ENCODE data around the gene HTRA3. TPM values are rescaled to one million over a fixed set of nuclear protein-coding genes. Genes with fewer than 3 reads are reported as not detected.

Gene HTRA3
- total RNA-seq, 1 donor from 2014 or later, result 1.6 TPM

DNA sequence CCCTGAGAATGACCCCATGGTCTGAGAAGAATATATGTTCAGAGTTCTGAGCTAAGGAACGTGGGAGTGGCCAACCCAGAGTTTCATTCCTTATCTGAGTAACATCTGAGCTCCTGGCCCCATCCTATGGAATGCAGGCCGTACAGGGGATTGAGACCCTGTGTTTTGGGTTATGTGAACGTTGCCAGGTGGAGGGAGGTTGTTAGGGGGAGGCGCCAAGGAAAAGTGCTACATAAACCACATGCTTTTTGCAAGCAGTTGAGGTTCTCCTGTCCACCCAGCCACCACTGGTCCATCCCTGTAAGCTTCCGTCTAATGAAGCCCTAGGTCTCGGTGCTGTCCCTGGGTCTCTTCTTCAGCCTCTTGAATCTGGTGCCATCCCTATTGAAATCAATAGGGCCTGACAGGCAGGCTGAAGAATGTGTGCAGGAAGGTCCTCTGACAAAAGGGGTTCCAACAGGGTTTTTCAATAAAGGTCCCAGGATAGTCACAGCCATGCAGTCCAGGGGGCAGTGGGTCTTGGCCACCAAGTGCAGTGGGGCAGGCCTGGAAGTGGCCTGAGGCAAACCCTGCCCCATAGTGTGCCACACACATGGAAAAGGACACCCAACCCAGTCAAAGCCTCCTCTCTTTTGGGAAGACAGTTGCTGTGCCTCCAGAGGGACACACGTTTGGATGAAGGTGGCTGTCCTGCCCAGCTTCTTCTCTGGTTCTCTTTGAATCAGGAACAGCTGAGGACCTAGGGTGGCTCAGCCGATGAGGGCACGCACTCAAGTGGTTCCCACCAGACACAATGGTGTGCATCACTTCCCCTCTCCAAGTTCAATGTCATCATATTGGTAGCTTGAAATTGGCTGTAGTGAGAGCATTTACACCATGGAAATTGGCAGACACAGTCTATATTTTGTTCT is 53.5 kb downstream of the HTRA3 start:
- Mint-ChIP-seq H3K4me3 (no peak overlapping the region), H3K4me1 (peaks cover 1% of the 10 kb centered on the region), H3K36me3 (no peaks in the 10 kb centered on the region), H3K9me3 (peaks cover 23% of the 10 kb centered on the region), H3K27me3 (ENCODE audit: insufficient read depth, low read depth) (no peaks in the 10 kb centered on the region), H3K27ac (no peak overlapping the region)
- Histone ChIP-seq H3K27ac (no peak overlapping the region), H2AFZ (replicated peaks) (no peak overlapping the region), H3K4me1 (no peaks in the 10 kb centered on the region), H3K27me3 (no peaks in the 10 kb centered on the region), H3K9ac (no peak overlapping the region), H3K9me3 (ENCODE audit: low read depth) (no peaks in the 10 kb centered on the region), H4K20me1 (ENCODE audit: low read depth) (no peaks in the 10 kb centered on the region), H3F3A (ENCODE audit: low read depth) (no peaks in the 10 kb centered on the region), H3K4me2 (no peak overlapping the region), H3K4me3 (no peak overlapping the region), H3K79me2 (ENCODE audit: low read depth) (no peaks in the 10 kb centered on the region), H3K36me3 (no peaks in the 10 kb centered on the region)
- DNase-seq (ENCODE audit: low spot score), result no peak
- TF ChIP-seq EZH2 (IDR thresholded peaks at IDR 0.05), result no peak
- TF ChIP-seq EZH2phosphoT487 (IDR thresholded peaks at IDR 0.05), result no peak
- TF ChIP-seq, protein P1, sequence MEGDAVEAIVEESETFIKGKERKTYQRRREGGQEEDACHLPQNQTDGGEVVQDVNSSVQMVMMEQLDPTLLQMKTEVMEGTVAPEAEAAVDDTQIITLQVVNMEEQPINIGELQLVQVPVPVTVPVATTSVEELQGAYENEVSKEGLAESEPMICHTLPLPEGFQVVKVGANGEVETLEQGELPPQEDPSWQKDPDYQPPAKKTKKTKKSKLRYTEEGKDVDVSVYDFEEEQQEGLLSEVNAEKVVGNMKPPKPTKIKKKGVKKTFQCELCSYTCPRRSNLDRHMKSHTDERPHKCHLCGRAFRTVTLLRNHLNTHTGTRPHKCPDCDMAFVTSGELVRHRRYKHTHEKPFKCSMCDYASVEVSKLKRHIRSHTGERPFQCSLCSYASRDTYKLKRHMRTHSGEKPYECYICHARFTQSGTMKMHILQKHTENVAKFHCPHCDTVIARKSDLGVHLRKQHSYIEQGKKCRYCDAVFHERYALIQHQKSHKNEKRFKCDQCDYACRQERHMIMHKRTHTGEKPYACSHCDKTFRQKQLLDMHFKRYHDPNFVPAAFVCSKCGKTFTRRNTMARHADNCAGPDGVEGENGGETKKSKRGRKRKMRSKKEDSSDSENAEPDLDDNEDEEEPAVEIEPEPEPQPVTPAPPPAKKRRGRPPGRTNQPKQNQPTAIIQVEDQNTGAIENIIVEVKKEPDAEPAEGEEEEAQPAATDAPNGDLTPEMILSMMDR (IDR thresholded peaks at IDR 0.05), result no peak

DNA sequence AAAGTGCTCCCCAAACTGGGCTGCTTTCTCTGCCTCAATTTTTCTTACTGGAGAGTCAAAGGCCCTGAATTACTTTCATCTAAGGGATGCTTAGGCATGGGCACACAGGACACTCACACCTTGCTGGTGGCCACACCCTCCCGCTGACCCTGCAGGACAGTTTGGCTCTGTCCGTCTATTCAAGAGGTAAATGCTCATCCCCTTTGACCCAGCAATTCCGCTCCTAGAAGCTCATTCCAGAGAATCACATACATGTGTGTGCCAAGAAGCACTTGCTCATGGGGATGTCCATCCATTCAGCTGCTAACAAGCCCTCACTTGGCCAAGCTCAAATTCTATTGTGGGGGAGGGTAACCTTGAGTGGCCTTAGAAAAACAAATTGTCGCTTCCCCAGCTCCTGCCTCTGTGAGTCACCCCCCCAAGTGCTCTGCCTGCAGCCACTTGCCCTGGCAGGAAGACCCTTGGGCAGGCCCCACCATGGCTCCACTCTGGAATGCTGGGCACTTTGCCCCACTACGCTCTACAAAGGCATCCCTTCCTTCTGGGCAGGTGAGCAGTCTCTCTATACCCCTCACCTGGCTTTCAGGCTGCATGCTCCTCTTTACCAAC is 54.5 kb downstream of the HTRA3 start:
- no peaks in the 10 kb centered on the region for H3K9me3 ChIP-seq (ENCODE audit: low read depth)
- no peak for DNase-seq (ENCODE audit: low spot score)

DNA sequence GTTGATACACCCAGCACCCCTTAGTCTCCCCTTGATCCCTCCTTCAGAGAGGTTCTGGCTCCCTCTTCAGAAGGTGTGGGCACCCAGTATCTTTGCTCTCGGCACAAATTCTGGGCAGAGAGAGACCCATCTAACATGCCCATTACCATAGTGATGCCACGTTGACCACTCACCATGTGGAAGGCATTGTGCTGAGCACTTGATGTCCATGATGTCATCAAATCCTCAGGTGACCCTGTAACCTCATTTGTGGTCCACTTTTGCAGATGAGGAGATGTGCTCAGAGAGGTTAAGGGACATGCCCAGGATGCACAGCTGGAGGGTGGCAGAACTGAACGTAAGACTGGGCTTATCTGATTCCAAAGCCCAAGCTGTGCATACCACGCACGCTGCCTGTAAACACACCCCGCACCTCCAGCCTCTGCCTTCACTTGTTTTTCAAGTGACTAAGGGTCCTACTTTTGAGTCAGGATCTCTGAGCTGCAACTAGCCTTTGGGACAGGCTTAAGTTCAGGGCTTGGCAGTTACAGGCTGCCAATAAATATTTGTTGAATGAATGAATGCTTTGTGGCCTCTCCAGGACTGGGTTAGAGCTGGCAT is 55.2 kb downstream of the HTRA3 start:
- Histone ChIP-seq H3K4me3 (no peak overlapping the region), H3K9me3 (ENCODE audit: low read depth) (no peaks in the 10 kb centered on the region), H3K4me2 (no peak overlapping the region), H3K4me1 (no peaks in the 10 kb centered on the region), H2AFZ (replicated peaks) (no peak overlapping the region), H3K79me2 (ENCODE audit: low read depth) (no peaks in the 10 kb centered on the region), H3F3A (ENCODE audit: low read depth) (no peaks in the 10 kb centered on the region), H3K9ac (no peak overlapping the region), H3K27me3 (no peaks in the 10 kb centered on the region), H3K36me3 (no peaks in the 10 kb centered on the region), H4K20me1 (ENCODE audit: low read depth) (no peaks in the 10 kb centered on the region), H3K27ac (no peak overlapping the region)
- no peaks in the 10 kb centered on the region for H3K27me3 Mint-ChIP-seq (ENCODE audit: insufficient read depth, low read depth)
- H3K9me3 Mint-ChIP-seq, result peaks cover 23% of the 10 kb centered on the region
- H3K27ac Mint-ChIP-seq, result no peak overlapping the region
- TF ChIP-seq, protein P1 (IDR thresholded peaks at IDR 0.05), result no peak
- TF ChIP-seq EZH2phosphoT487 (IDR thresholded peaks at IDR 0.05) (no peak), EZH2 (IDR thresholded peaks at IDR 0.05) (no peak)
- no peak overlapping the region for H3K4me3 Mint-ChIP-seq
- no peaks in the 10 kb centered on the region for H3K36me3 Mint-ChIP-seq
- no peak for DNase-seq (ENCODE audit: low spot score)
- no peaks in the 10 kb centered on the region for H3K4me1 Mint-ChIP-seq

More for the DNA sequence above, 54.5 kb downstream of the HTRA3 start:
- H3K36me3 Mint-ChIP-seq, result no peaks in the 10 kb centered on the region
- H3K4me1 Mint-ChIP-seq, result no peaks in the 10 kb centered on the region
- no peak overlapping the region for H3K4me2 ChIP-seq
- no peak overlapping the region for H3K27ac ChIP-seq
- H3K27ac Mint-ChIP-seq, result no peak overlapping the region
- no peaks in the 10 kb centered on the region for H3K27me3 ChIP-seq
- no peak overlapping the region for H3K4me3 Mint-ChIP-seq
- no peak overlapping the region for H3K9ac ChIP-seq
- H3K36me3 ChIP-seq, result no peaks in the 10 kb centered on the region
- H3K4me3 ChIP-seq, result no peak overlapping the region
- TF ChIP-seq, protein P1 (IDR thresholded peaks at IDR 0.05), result no peak
- TF ChIP-seq EZH2phosphoT487 (IDR thresholded peaks at IDR 0.05) (no peak), EZH2 (IDR thresholded peaks at IDR 0.05) (no peak)
- no peaks in the 10 kb centered on the region for H3F3A ChIP-seq (ENCODE audit: low read depth)
- H3K9me3 Mint-ChIP-seq, result peaks cover 23% of the 10 kb centered on the region
- H3K27me3 Mint-ChIP-seq (ENCODE audit: insufficient read depth, low read depth), result no peaks in the 10 kb centered on the region
- no peak overlapping the region for H2AFZ ChIP-seq (replicated peaks)
- no peaks in the 10 kb centered on the region for H4K20me1 ChIP-seq (ENCODE audit: low read depth)
- H3K79me2 ChIP-seq (ENCODE audit: low read depth), result no peaks in the 10 kb centered on the region
- no peaks in the 10 kb centered on the region for H3K4me1 ChIP-seq

Measured in neural progenitor cell (in vitro differentiated cells).